NCI-H1417 (cell line): ENCODE measurements around the gene CLEC2L.
A peak's percentile ranks its signal among the peaks of the same experiment; 100 is the strongest.

Source experiments
- DNase-seq, 3 experiments: peaks; one replicate each; lab custom pipeline; 2025; lab: John Stamatoyannopoulos, UW

Gene CLEC2L

GRCh38 chr7:139523199-139523941 is at the start of gene CLEC2L:
CLEC2L (plus strand) TSS chr7:139523685; CDS start chr7:139523928, 243 bp downstream.
- DNase-seq = peak in 2 of 3 experiments; percentile 55 to 56

- DNase-seq = no peak
These were observed 47.3 kb upstream of the CLEC2L start for GRCh38 chr7:139476139-139476538.

GRCh38 chr7:139476891-139477290 is 46.6 kb upstream of the CLEC2L start:
- no peak for DNase-seq

GRCh38 chr7:139479620-139480019 is 43.9 kb upstream of the CLEC2L start:
- no peak for DNase-seq

- DNase-seq = no peak
These were observed 42.1 kb upstream of the CLEC2L start for GRCh38 chr7:139481364-139481763.

- DNase-seq = no peak
These were observed 41.4 kb upstream of the CLEC2L start for GRCh38 chr7:139482122-139482521.

GRCh38 chr7:139482662-139483466 is 40.6 kb upstream of the CLEC2L start:
- peak in 2 of 3 experiments; percentile 25 to 87 for DNase-seq

GRCh38 chr7:139487366-139488080 is 36.0 kb upstream of the CLEC2L start:
- DNase-seq = no peak

GRCh38 chr7:139488810-139489209 is 34.7 kb upstream of the CLEC2L start:
- peak in 1 of 3 experiments; percentile 36 for DNase-seq

- peak; percentile 24 to 96 (median 68) for DNase-seq
These were observed 33.4 kb upstream of the CLEC2L start for GRCh38 chr7:139490130-139490529.

- no peak for DNase-seq
These were observed 31.2 kb upstream of the CLEC2L start for GRCh38 chr7:139492293-139492692.

GRCh38 chr7:139494835-139495579 is 28.5 kb upstream of the CLEC2L start:
- peak; percentile 92 to 97 (median 96) for DNase-seq

- DNase-seq = no peak
These were observed 27.8 kb upstream of the CLEC2L start for GRCh38 chr7:139495580-139496125.

- DNase-seq = no peak
These were observed 27.0 kb upstream of the CLEC2L start for GRCh38 chr7:139496528-139496927.

GRCh38 chr7:139500770-139501138 is 22.7 kb upstream of the CLEC2L start:
- no peak for DNase-seq

GRCh38 chr7:139502226-139502625 is 21.3 kb upstream of the CLEC2L start:
- DNase-seq = no peak

- no peak for DNase-seq
These were observed 17.9 kb upstream of the CLEC2L start for GRCh38 chr7:139505563-139505962.

GRCh38 chr7:139509535-139509934 is 13.9 kb upstream of the CLEC2L start:
- DNase-seq = no peak

- DNase-seq = peak in 1 of 3 experiments; percentile 46
These were observed 12.2 kb upstream of the CLEC2L start for GRCh38 chr7:139511315-139511714.

GRCh38 chr7:139515266-139515665 is 8.2 kb upstream of the CLEC2L start:
- no peak for DNase-seq

- DNase-seq = no peak
These were observed 2.0 kb upstream of the CLEC2L start for GRCh38 chr7:139521439-139521838.

- no peak for DNase-seq
These were observed 671 bp upstream of the CLEC2L start for GRCh38 chr7:139522830-139523198.
